ENCODE measurements around the gene RBMS1. TPM values are rescaled to one million over a fixed set of nuclear protein-coding genes. Genes with fewer than 3 reads are reported as not detected.

The RBMS1 gene
- total RNA-seq, 4 donors from 2014 or later = 13.0 to 24.5 (median 14.1) TPM

DNA sequence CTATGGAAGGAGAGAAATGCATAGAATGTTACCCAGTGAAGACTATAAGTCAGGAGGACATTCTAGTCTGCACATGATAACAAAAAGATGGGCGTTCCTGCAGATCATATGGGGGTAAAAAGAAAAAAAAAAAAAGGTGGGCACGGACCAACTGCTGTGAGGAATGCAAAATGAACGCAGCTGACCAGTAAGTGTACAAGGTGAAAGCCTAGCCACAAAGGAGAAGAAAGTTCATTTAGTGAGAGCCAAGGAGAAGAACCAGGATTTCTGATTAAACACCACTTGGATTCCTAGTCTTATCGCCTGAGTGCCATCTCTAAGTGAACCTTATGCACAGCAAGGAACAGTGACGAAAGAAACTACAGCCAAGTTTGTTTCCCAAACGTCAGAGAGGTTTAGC lies 26.5 kb downstream of the RBMS1 start:
- Histone ChIP-seq H3K27me3 (no peaks in the 10 kb centered on the region), H3K36me3 (no peaks in the 10 kb centered on the region), H3K27ac (no peak overlapping the region), H3K9me3 (no peaks in the 10 kb centered on the region), H3K4me1 (peaks cover 64 to 69% of the 10 kb centered on the region in 2 donors), H3K4me3 (no peak overlapping the region)
- in situ Hi-C loops (cut with MboI; ENCODE audit: low sequenced_read_pairs in 4 of 4) = no loop called here
- no peak for TF ChIP-seq POLR2A (IDR thresholded peaks at IDR 0.05)
- no peak for TF ChIP-seq CTCF (IDR thresholded peaks at IDR 0.05 in 4 of 5, conservative IDR thresholded peaks at IDR 0.05 in 1 of 5)
- ATAC-seq (no peak), DNase-seq (no peak)
- intact Hi-C loops (cut with DNase I; ENCODE audit: low total_unique reads) = no loop called here

DNA sequence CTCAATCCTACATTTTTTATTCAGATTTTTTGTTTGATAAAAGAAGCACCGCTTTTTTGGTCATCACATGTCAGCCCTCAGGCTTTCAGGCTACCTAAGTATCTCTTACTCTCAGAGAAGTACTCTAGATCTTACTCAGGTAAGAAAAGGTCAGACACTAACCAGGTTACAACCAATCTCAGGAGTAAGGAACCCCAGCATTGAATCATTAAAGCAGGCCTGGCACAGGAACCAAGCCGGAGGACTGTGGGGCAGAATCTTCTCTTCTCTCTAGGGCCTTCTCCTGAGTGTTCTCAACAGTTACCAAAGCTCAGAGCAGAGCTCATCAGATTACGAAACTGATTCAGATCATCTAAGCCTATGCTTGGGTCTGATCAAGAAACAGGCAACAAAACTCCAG lies 28.2 kb downstream of the RBMS1 start:
- no peak overlapping the region for H3K4me3 ChIP-seq
- in situ Hi-C loops (cut with MboI; ENCODE audit: low sequenced_read_pairs in 4 of 4) (no loop called here), intact Hi-C loops (cut with DNase I; ENCODE audit: low total_unique reads) (no loop called here)
- H3K27ac ChIP-seq = no peak overlapping the region
- TF ChIP-seq CTCF (IDR thresholded peaks at IDR 0.05 in 4 of 5, conservative IDR thresholded peaks at IDR 0.05 in 1 of 5) (no peak), POLR2A (IDR thresholded peaks at IDR 0.05) (no peak)
- H3K9me3 ChIP-seq = no peaks in the 10 kb centered on the region
- no peaks in the 10 kb centered on the region for H3K27me3 ChIP-seq
- H3K36me3 ChIP-seq = no peaks in the 10 kb centered on the region
- H3K4me1 ChIP-seq = peaks cover 49 to 53% of the 10 kb centered on the region in 2 donors
- no peak for DNase-seq
- peak in 1 of 2 donors; percentile 44 for ATAC-seq

DNA sequence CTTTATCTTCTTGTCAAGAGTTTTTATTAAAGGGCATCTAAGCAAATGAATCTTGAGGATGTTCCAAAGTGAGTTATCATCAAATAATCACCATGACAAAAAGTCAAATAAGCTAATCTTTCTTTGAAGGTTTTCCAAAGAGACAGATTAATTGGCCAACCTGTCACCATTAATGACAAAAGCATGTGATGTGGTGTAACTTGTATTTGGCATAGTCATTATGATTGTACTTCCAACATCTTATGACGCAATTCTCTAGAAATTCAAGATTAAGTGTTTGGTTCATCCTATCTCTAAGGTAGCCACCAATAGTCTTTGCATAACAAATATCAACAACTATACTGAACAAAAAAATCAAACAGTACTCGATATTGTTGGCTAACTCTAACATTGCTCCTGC lies 28.6 kb downstream of the RBMS1 start:
- in situ Hi-C loops (cut with MboI; ENCODE audit: low sequenced_read_pairs in 4 of 4) (no loop called here), intact Hi-C loops (cut with DNase I; ENCODE audit: low total_unique reads) (no loop called here)
- Histone ChIP-seq H3K27ac (no peak overlapping the region), H3K9me3 (no peaks in the 10 kb centered on the region), H3K27me3 (no peaks in the 10 kb centered on the region), H3K4me3 (no peak overlapping the region), H3K36me3 (no peaks in the 10 kb centered on the region), H3K4me1 (peaks cover 45 to 49% of the 10 kb centered on the region in 2 donors)
- no peak for DNase-seq
- no peak for ATAC-seq
- TF ChIP-seq POLR2A (IDR thresholded peaks at IDR 0.05) (no peak), CTCF (IDR thresholded peaks at IDR 0.05 in 4 of 5, conservative IDR thresholded peaks at IDR 0.05 in 1 of 5) (no peak)

GRCh38 chr2:160464017-160464416 lies 29.6 kb downstream of the RBMS1 start:
- TF ChIP-seq CTCF (IDR thresholded peaks at IDR 0.05 in 4 of 5, conservative IDR thresholded peaks at IDR 0.05 in 1 of 5) (no peak), POLR2A (IDR thresholded peaks at IDR 0.05) (no peak)
- Histone ChIP-seq H3K27me3 (no peaks in the 10 kb centered on the region), H3K27ac (no peak overlapping the region), H3K9me3 (no peaks in the 10 kb centered on the region), H3K4me3 (no peak overlapping the region), H3K36me3 (no peaks in the 10 kb centered on the region), H3K4me1 (peaks cover 35 to 39% of the 10 kb centered on the region in 2 donors)
- in situ Hi-C loops (cut with MboI; ENCODE audit: low sequenced_read_pairs in 4 of 4) = no loop called here
- no peak for DNase-seq
- no peak for ATAC-seq
- intact Hi-C loops (cut with DNase I; ENCODE audit: low total_unique reads) = no loop called here

- no peak for DNase-seq
Measured at GRCh38 chr2:160463245-160463644, 30.4 kb downstream of the RBMS1 start.

More at GRCh38 chr2:160463245-160463644, 30.4 kb downstream of the RBMS1 start:
- Histone ChIP-seq H3K4me1 (peaks cover 31 to 35% of the 10 kb centered on the region in 2 donors), H3K36me3 (no peaks in the 10 kb centered on the region), H3K27ac (no peak overlapping the region), H3K9me3 (no peaks in the 10 kb centered on the region), H3K4me3 (no peak overlapping the region), H3K27me3 (no peaks in the 10 kb centered on the region)
- in situ Hi-C loops (cut with MboI; ENCODE audit: low sequenced_read_pairs in 4 of 4) = no loop called here
- TF ChIP-seq CTCF (IDR thresholded peaks at IDR 0.05 in 4 of 5, conservative IDR thresholded peaks at IDR 0.05 in 1 of 5) = no peak
- no peak for TF ChIP-seq POLR2A (IDR thresholded peaks at IDR 0.05)
- intact Hi-C loops (cut with DNase I; ENCODE audit: low total_unique reads) = no loop called here
- ATAC-seq = no peak
